Lung (tissue), 12 donors: ENCODE results near the gene ATG4B. TPM values are rescaled to one million over a fixed set of nuclear protein-coding genes. Genes with fewer than 3 reads are reported as not detected.

Experiments
- ATAC-seq: fragments of 200-7000 bp; cut with Tn5 transposase; one replicate; pipeline ENCODE4 v1.9.1; 2020; ENCODE audit warnings: moderate number of reproducible peaks; ENCODE audit not compliant: insufficient read depth, low FRiP score
- DNase-seq, 3 donors: peaks; one replicate each; pipeline ENCODE4 v3.0.0-alpha.2; 2013 to 2017
- H3K27ac ChIP-seq, 2 donors: one replicate each; pipeline ENCODE4 v1.5.1; 2013; ENCODE audit warnings: mild to moderate bottlenecking in 2 of 2, moderate library complexity in 2 of 2, control low read depth in 1 of 2, inconsistent platforms in 1 of 2, low read depth in 1 of 2, low read length in 1 of 2
- H3K27me3 ChIP-seq, 3 donors: one replicate each; pipeline ENCODE4 v1.5.1; 2013; ENCODE audit warnings: low read length in 2 of 3; ENCODE audit not compliant: control insufficient read depth in 3 of 3, insufficient read depth in 3 of 3
- H3K36me3 ChIP-seq, 4 donors: one replicate each; pipeline ENCODE4 v1.5.1; 2013; ENCODE audit warnings: low read length in 4 of 4, mild to moderate bottlenecking in 1 of 4, moderate library complexity in 1 of 4; ENCODE audit not compliant: control insufficient read depth in 4 of 4, insufficient read depth in 4 of 4
- H3K4me1 ChIP-seq, 5 donors: one replicate each; pipeline ENCODE4 v1.5.1; 2013; ENCODE audit warnings: low read length in 5 of 5, mild to moderate bottlenecking in 2 of 5, moderate library complexity in 1 of 5; ENCODE audit not compliant: control insufficient read depth in 5 of 5, insufficient read depth in 5 of 5
- H3K4me3 ChIP-seq: one replicate; pipeline ENCODE4 v1.5.1; 2013; ENCODE audit warnings: mild to moderate bottlenecking, control low read depth, moderate library complexity
- H3K9ac ChIP-seq, 2 donors: one replicate each; pipeline ENCODE4 v1.5.1; 2013; ENCODE audit warnings: low read length in 2 of 2, control low read depth in 1 of 2; ENCODE audit not compliant: insufficient read depth in 1 of 2
- H3K9me3 ChIP-seq, 4 donors: one replicate each; pipeline ENCODE4 v1.5.1; 2013; ENCODE audit warnings: low read length in 3 of 4, mild to moderate bottlenecking in 1 of 4, moderate library complexity in 1 of 4; ENCODE audit not compliant: control insufficient read depth in 4 of 4, insufficient read depth in 3 of 4
- WGBS, 2 donors: extraction: QIAGEN DNeasy Blood & Tissue Kit; methylation state at CpG; one replicate each; pipeline ENCODE4 v1.1.7; 2013; 5-methylcytosine and 5-hydroxymethylcytosine counted together
- polyA plus RNA-seq, 2 donors: library from polyadenylated mRNA; stranded (reverse); fragments of 200-250 nt; gene quantifications; one replicate each; pipeline ENCODE4 v1.2.1, GENCODE V29; 2013
- total RNA-seq, 2 donors: library from RNA; depleted of rRNA in 1 of 2; stranded (reverse); fragments of >200 nt in 1 of 2; gene quantifications; one replicate each; pipeline ENCODE4 v1.2.1, GENCODE V29; 2014 to 2021
- TF ChIP-seq, protein P1 (sequence below): IDR thresholded peaks from 2 replicates; pipeline ENCODE4 v1.5.1; 2012; ENCODE audit warnings: mild to moderate bottlenecking; ENCODE audit errors: control extremely low read depth, extremely low read depth
- donor health status: control.
- donor health status: control.
- donor health status: Bipolar disorder and iron deficiency.
- donor health status: healthy.
- donor health status: DM: yes; HTN: yes; CAD: no.

ATG4B gene
- total and polyA plus RNA-seq, 4 donors, result 45.1 to 74.9 (median 62.0) TPM

DNA sequence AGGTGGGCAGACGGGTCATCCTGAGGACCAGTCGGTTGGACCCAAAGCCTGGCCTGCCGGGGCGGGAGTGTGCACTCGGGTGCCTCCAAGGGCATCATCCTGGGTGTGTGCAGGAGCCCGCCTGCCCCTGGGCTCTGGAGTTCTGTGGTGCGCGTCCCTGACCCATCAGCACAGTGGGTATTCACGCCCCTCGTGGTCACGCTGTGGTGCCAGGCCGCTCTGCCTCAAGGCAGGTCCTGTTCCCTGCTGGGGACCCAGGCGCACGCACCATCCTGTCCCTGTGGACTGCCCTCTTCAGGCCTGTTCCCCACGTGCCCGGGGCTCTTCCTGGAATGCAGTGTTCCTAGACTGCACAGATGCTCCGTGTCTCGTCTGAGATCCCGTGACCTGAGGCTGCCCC, 82.6 kb downstream of the ATG4B start:
- DNase-seq, result no peak
- no peaks in the 10 kb centered on the region for H3K4me1 ChIP-seq
- H3K27me3 ChIP-seq, result no peaks in the 10 kb centered on the region
- WGBS, 2 donors, result 97 to 98% methylated on average over 19 of the region's 19 CpGs
- no peak for ATAC-seq
- no peak overlapping the region for H3K4me3 ChIP-seq
- peaks cover 0 to 7% (median 3%) of the 10 kb centered on the region in 4 donors for H3K9me3 ChIP-seq
- no peak overlapping the region for H3K9ac ChIP-seq
- peaks cover 0 to 55% (median 48%) of the 10 kb centered on the region in 4 donors for H3K36me3 ChIP-seq
- TF ChIP-seq, protein P1, sequence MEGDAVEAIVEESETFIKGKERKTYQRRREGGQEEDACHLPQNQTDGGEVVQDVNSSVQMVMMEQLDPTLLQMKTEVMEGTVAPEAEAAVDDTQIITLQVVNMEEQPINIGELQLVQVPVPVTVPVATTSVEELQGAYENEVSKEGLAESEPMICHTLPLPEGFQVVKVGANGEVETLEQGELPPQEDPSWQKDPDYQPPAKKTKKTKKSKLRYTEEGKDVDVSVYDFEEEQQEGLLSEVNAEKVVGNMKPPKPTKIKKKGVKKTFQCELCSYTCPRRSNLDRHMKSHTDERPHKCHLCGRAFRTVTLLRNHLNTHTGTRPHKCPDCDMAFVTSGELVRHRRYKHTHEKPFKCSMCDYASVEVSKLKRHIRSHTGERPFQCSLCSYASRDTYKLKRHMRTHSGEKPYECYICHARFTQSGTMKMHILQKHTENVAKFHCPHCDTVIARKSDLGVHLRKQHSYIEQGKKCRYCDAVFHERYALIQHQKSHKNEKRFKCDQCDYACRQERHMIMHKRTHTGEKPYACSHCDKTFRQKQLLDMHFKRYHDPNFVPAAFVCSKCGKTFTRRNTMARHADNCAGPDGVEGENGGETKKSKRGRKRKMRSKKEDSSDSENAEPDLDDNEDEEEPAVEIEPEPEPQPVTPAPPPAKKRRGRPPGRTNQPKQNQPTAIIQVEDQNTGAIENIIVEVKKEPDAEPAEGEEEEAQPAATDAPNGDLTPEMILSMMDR, result no peak
- H3K27ac ChIP-seq, result no peak overlapping the region

DNA sequence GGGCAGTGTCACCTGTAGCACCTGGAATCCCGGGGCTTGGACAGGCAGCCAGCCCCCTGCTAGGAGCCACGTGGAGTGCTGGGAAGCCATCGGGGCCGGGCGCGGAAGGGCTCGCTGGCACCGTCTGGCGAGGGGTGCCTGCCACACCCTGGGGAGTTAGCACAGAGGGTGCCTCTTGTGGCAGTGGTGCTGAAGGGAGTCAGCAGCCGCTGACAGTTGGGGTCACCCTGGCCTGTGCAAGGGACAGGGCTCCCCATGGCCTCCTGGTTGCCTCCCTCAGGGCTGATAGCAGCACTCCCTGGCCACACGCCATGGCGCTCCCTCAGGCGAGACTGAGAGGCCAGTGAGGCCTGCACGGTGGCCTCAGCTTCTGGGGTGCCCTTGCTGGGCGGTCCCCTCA, 83.1 kb downstream of the ATG4B start:
- TF ChIP-seq, protein P1, result no peak
- DNase-seq, result no peak
- no peak overlapping the region for H3K27ac ChIP-seq
- 93 to 96% methylated on average over 15 of the region's 15 CpGs for WGBS, 2 donors
- no peaks in the 10 kb centered on the region for H3K4me1 ChIP-seq
- peaks cover 0 to 7% (median 3%) of the 10 kb centered on the region in 4 donors for H3K9me3 ChIP-seq
- H3K4me3 ChIP-seq, result no peak overlapping the region
- H3K36me3 ChIP-seq, result peaks cover 3 to 57% (median 50%) of the 10 kb centered on the region in 4 donors
- no peak overlapping the region for H3K9ac ChIP-seq
- no peak for ATAC-seq
- no peaks in the 10 kb centered on the region for H3K27me3 ChIP-seq

DNA sequence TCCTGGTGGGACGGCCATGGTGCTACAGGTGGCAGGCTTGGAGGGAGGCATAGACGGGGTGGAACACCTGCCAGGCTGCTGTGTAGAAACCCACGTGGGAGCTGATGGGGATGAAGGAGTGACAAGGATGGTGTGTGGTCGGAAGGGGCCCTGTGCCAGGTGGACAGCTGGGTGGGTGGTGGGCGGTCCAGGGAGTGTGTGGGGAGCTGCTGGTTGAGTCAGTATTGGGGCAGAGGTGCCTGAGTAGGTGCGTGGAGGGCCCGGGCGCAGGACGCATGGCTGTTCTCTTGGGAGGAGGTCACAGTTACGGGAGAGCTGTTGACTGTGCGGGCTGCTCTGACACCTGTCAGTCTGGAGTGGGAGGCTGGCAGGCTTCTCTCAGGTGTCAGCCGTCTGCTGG, 84.4 kb downstream of the ATG4B start:
- no peak overlapping the region for H3K27ac ChIP-seq
- no peak overlapping the region for H3K9ac ChIP-seq
- ATAC-seq (no peak), DNase-seq (no peak)
- peaks cover 3 to 53% (median 48%) of the 10 kb centered on the region in 4 donors for H3K36me3 ChIP-seq
- TF ChIP-seq, protein P1, result no peak
- no peaks in the 10 kb centered on the region for H3K27me3 ChIP-seq
- no peak overlapping the region for H3K4me3 ChIP-seq
- no peaks in the 10 kb centered on the region for H3K4me1 ChIP-seq
- WGBS, 2 donors, result 94 to 99% methylated on average over 12 of the region's 12 CpGs
- H3K9me3 ChIP-seq, result peaks cover 0 to 7% (median 3%) of the 10 kb centered on the region in 4 donors

DNA sequence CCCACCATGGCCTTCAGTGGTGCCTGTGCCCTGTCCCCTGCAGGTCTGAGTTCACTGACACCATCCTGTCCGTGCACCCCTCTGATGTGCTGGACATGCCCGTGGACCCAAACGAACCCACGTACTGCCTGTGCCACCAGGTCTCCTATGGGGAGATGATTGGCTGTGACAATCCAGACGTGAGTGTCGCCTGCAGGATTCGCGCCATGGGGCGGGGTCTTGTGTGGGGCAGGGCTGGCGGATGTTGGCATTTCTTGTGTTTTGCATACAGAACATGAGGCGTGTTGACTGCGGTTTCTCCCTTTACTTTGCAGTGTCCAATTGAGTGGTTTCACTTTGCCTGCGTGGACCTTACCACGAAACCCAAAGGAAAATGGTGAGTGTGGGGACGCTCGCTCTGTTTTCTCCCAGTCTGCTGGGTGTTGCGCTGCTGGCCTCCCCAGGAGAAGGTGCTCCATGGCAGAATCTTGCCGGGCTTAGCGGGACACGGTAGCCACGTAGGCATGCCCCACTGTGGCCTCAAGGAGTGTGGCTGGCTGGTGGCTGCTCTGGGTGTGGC, 85.5 kb downstream of the ATG4B start:
- peaks cover 3 to 53% (median 45%) of the 10 kb centered on the region in 4 donors for H3K36me3 ChIP-seq
- no peaks in the 10 kb centered on the region for H3K4me1 ChIP-seq
- ATAC-seq, result no peak
- WGBS, 2 donors, result 96 to 98% methylated on average over 21 of the region's 21 CpGs
- TF ChIP-seq, protein P1, result no peak
- no peak overlapping the region for H3K4me3 ChIP-seq
- DNase-seq, result no peak
- H3K9me3 ChIP-seq, result peaks cover 0 to 7% (median 3%) of the 10 kb centered on the region in 4 donors
- H3K9ac ChIP-seq, result no peak overlapping the region
- no peak overlapping the region for H3K27ac ChIP-seq
- no peaks in the 10 kb centered on the region for H3K27me3 ChIP-seq
